ENCODE results near the gene IFNAR2. TPM values are rescaled to one million over a fixed set of nuclear protein-coding genes. Genes with fewer than 3 reads are reported as not detected.

IFNAR2 gene
- total RNA-seq, 6 donors from 2014 or later = 10.5 to 36.0 (median 22.3) TPM

- Histone ChIP-seq H3K27ac (peak overlapping the region; percentile 21 to 71 (median 52)), H3K9me3 (no peaks in the 10 kb centered on the region), H3K4me3 (no peak overlapping the region), H3K27me3 (no peaks in the 10 kb centered on the region), H3K4me1 (peaks cover 14 to 25% (median 18%) of the 10 kb centered on the region in 4 donors), H3K36me3 (no peaks in the 10 kb centered on the region)
- WGBS, 2 donors = 64 to 72% methylated on average over 4 of the region's 5 CpGs
- DNase-seq (peak in 1 of 2 donors; percentile 62), ATAC-seq (ENCODE audit: low FRiP score in 2 of 2) (no peak)
- TF ChIP-seq POLR2A (IDR thresholded peaks at IDR 0.05) (no peak), CTCF (IDR thresholded peaks at IDR 0.05) (no peak), POLR2AphosphoS5 (IDR thresholded peaks at IDR 0.05) (no peak), EP300 (IDR thresholded peaks at IDR 0.05) (no peak)
These were observed 24.3 kb upstream of the IFNAR2 start for GRCh38 chr21:33205476-33205875.

- Histone ChIP-seq H3K4me3 (no peak overlapping the region), H3K9me3 (no peaks in the 10 kb centered on the region), H3K27ac (peak overlapping the region in 2 of 4 donors; percentile 50 to 60), H3K27me3 (no peaks in the 10 kb centered on the region), H3K4me1 (peaks cover 17 to 26% (median 20%) of the 10 kb centered on the region in 4 donors), H3K36me3 (no peaks in the 10 kb centered on the region)
- peak in 1 of 2 donors; percentile 66 for DNase-seq
- TF ChIP-seq POLR2AphosphoS5 (IDR thresholded peaks at IDR 0.05) (no peak), POLR2A (IDR thresholded peaks at IDR 0.05) (no peak), CTCF (IDR thresholded peaks at IDR 0.05) (no peak), EP300 (IDR thresholded peaks at IDR 0.05) (no peak)
- WGBS, 2 donors = 70 to 83% methylated on average over 10 of the region's 10 CpGs
- peak in 1 of 2 donors; percentile 38 for ATAC-seq (ENCODE audit: low FRiP score in 2 of 2)
These were observed 22.9 kb upstream of the IFNAR2 start for GRCh38 chr21:33206771-33207281.

DNA sequence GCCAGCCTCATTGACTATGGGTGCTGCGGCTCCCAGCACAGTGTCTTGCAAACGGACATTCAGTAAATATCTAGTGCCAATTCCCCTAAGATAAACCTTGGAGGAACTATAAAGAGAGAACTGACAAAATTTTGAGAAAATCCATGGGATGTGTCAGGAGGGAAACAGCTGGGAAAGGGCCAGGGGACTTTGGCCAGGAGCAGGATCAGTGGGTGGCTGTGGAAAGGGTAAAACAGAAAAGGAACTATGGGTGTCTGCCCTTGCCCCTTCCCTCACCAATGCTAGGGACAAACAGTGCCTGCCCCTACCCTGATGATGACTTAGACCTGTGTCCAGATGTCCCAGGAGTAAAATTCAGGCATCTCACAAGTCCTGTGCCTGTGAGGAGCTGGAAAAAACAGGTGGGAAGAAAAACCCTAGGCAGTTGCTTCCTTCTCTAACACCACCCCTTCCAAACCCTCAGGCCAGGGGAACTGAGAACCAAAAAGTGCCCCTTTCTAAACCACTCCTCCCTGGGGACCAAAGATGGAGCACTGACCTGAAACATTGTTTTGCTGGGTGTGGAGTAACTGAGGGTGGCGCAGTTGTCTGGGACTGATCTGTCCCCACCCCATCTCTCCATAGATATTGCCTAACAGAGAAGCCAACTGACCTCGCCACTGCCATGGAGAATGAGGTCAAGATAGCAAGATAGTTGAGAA lies 22.1 kb upstream of the IFNAR2 start:
- ATAC-seq (ENCODE audit: low FRiP score in 2 of 2) = no peak
- no peak for DNase-seq
- Histone ChIP-seq H3K27ac (peak overlapping the region in 2 of 4 donors; percentile 50 to 60), H3K9me3 (no peaks in the 10 kb centered on the region), H3K4me1 (peaks cover 24 to 26% (median 25%) of the 10 kb centered on the region in 4 donors), H3K27me3 (no peaks in the 10 kb centered on the region), H3K36me3 (no peaks in the 10 kb centered on the region), H3K4me3 (no peak overlapping the region)
- 52 to 64% methylated on average over 4 of the region's 4 CpGs for WGBS, 2 donors
- no peak for TF ChIP-seq POLR2A (IDR thresholded peaks at IDR 0.05)
- no peak for TF ChIP-seq CTCF (IDR thresholded peaks at IDR 0.05)
- TF ChIP-seq EP300 (IDR thresholded peaks at IDR 0.05) = no peak
- TF ChIP-seq POLR2AphosphoS5 (IDR thresholded peaks at IDR 0.05) = no peak

- 50 to 56% methylated on average over 1 of the region's 1 CpG for WGBS, 2 donors
- Histone ChIP-seq H3K27me3 (no peaks in the 10 kb centered on the region), H3K27ac (no peak overlapping the region), H3K9me3 (no peaks in the 10 kb centered on the region), H3K36me3 (no peaks in the 10 kb centered on the region), H3K4me1 (peaks cover 18 to 21% (median 20%) of the 10 kb centered on the region in 4 donors), H3K4me3 (no peak overlapping the region)
- ATAC-seq (ENCODE audit: low FRiP score in 2 of 2) (no peak), DNase-seq (no peak)
- no peak for TF ChIP-seq EP300 (IDR thresholded peaks at IDR 0.05)
- TF ChIP-seq POLR2AphosphoS5 (IDR thresholded peaks at IDR 0.05) = no peak
These were observed 21.2 kb upstream of the IFNAR2 start for GRCh38 chr21:33208534-33208933.

DNA sequence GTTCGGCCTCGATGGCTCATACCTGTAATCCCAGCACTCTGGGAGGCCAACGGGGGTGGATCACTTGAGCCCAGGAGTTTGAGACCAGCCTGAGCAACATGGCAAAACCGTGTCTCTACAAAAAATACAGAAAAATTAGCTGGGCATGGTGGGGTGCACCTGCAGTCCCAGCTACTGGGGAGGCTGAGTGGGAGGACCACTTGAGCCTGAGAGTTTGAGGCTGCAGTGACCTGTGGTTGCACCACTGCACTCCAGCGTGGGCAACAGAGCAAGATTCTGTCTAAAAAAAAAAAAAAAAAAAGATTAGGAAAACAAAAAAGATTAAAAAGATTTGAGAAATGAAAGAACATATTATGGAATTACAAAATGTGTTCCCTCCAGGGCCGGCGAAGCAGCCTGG lies 18.4 kb upstream of the IFNAR2 start:
- Histone ChIP-seq H3K27ac (no peak overlapping the region), H3K4me3 (no peak overlapping the region), H3K4me1 (peaks cover 5 to 19% (median 11%) of the 10 kb centered on the region in 4 donors), H3K27me3 (no peaks in the 10 kb centered on the region), H3K9me3 (no peaks in the 10 kb centered on the region), H3K36me3 (no peaks in the 10 kb centered on the region)
- WGBS, 2 donors = 83 to 93% methylated on average over 7 of the region's 7 CpGs
- no peak for TF ChIP-seq EP300 (IDR thresholded peaks at IDR 0.05)
- no peak for TF ChIP-seq POLR2AphosphoS5 (IDR thresholded peaks at IDR 0.05)
- TF ChIP-seq POLR2A (IDR thresholded peaks at IDR 0.05) = no peak
- no peak for TF ChIP-seq CTCF (IDR thresholded peaks at IDR 0.05)
- no peak for ATAC-seq (ENCODE audit: low FRiP score in 2 of 2)
- DNase-seq = no peak
